Astrocyte of the spinal cord (primary cell): ENCODE results near the gene RNF144A.

ENCODE experiments used
- DNase-seq: peaks from one replicate; pipeline ENCODE4 v3.0.0; 2011; ENCODE audit warnings: low read depth, low spot score
- H3K4me3 ChIP-seq: 2 replicates; pipeline ENCODE4 v1.5.1; 2011; ENCODE audit warnings: low read depth, mild to moderate bottlenecking, low read length, moderate library complexity
- CTCF ChIP-seq: IDR thresholded peaks from 2 replicates; pipeline ENCODE4 v1.5.1; 2012; ENCODE audit warnings: low read depth, mild to moderate bottlenecking, low read length, inconsistent platforms
- in situ Hi-C: cut with HindIII; loops from 2 replicates; pipeline ENCODE4 v1.10.0; 2017; ENCODE audit warnings: low sequenced_read_pairs

The RNF144A gene

DNA sequence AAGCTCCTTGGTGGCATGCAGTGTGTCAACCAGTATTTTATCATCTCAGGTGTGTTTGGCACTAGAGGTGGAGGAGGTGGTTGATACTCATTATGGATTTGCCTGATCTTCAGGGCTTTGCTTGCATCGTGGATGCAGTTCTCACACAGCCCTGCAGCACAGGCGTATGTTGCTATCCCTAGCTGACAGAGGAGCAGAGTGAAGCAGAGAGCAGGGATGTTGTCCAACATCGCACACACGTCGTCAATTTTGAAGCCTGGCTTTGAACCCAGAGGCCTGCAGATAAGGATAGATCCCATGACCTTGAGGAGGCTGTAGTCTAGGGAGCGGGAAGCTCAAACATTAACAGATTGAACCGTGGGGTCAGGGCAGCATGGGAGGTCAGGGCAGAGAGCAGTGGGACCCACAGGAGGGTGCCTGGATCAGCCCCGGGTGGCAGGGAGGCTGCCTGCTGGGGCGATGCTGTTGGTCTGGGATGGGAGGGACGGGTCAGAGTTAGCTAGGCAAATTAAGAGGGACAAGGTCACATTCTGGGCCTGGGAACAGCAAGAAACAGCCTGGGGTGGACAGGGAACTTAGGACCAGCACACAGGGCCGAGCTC lies 4.2 kb downstream of the RNF144A start:
- no peak for TF ChIP-seq CTCF
- no peak overlapping the region for H3K4me3 ChIP-seq
- in situ Hi-C loops, result loop anchor here (25.0 kb wide), 1 partner anchor 91 kb away; no protein-coding TSS in a partner anchor
- no peak for DNase-seq

GRCh38 chr2:6922201-6922656 lies 5.0 kb downstream of the RNF144A start:
- TF ChIP-seq CTCF, result no peak
- no peak overlapping the region for H3K4me3 ChIP-seq
- no peak for DNase-seq
- in situ Hi-C loops, result loop anchor here (25.0 kb wide), 1 partner anchor 90 kb away; no protein-coding TSS in a partner anchor

DNA sequence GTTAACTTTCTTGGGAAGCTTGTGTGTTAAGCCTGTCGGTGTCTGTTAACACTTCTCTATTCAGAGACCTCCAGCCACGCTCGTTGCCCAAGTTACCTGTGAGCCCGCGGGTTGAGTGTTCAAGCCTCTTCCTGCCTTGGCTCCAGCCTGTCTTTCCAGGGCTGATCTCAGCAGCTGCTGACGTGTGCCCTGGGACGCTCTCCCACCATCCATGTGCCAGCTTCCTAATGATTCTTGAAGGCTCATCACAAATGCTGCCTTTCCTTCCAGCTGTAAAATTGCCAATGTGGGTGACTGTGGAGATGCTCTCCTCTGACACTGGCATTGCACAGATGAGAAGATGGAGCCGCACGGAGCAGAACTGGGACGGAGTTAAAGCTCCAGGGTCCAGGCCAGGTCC lies 6.1 kb downstream of the RNF144A start:
- no peak for DNase-seq
- in situ Hi-C loops, result loop anchor here (25.0 kb wide), 1 partner anchor 89 kb away; no protein-coding TSS in a partner anchor
- no peak for TF ChIP-seq CTCF
- H3K4me3 ChIP-seq, result no peak overlapping the region

DNA sequence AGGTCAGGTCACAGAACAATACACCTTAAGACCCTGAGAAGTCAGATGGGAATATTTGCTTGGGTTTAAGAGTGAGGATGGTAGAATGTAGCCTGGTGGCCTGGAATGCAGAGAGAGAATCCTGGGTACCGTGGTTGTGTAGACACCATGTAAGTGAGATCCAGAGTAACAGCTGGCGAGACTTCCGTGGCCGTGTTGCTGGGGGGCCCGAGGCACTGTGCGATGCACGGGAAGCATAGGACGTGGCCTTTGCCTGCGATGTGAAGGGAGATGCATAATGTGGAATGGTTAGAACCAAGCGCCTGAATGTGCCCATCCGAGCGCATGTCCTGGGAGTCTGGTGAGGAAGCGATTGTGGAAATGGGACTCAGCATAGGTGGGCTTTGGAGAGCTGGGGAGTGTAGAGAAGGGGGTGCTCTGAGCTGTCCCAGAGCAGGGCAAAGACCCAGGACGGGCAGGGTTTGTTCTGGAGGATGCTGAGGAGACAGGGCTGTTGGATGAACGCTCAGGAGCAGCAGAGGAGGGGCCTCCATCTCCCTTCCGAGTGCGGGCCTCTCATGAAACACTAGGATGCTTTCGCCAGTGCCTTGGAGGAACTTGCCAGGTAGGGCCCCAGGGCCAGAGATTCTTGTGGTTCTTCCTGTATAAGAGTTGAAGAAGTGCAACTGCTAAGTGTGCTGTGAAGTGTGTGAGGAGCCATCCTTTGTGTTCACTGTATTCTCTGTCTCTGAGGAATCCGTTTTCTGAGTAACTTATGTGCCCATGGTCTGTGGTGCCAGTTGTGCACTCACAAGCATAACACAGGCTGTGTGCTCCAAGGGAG lies 7.1 kb downstream of the RNF144A start:
- DNase-seq, result no peak
- H3K4me3 ChIP-seq, result no peak overlapping the region
- in situ Hi-C loops, result loop anchor here (25.0 kb wide), 1 partner anchor 88 kb away; no protein-coding TSS in a partner anchor
- TF ChIP-seq CTCF, result no peak

- no peak for TF ChIP-seq CTCF
- no peak for DNase-seq
- in situ Hi-C loops, result loop anchor here (25.0 kb wide), 1 partner anchor 87 kb away; no protein-coding TSS in a partner anchor
- no peak overlapping the region for H3K4me3 ChIP-seq
Measured at GRCh38 chr2:6924924-6925409, 7.8 kb downstream of the RNF144A start.

GRCh38 chr2:6926071-6926732 lies 9.0 kb downstream of the RNF144A start:
- in situ Hi-C loops, result no loop called here
- H3K4me3 ChIP-seq, result no peak overlapping the region
- DNase-seq, result no peak
- no peak for TF ChIP-seq CTCF
